Activated T-cell treated with anti-CD3 and anti-CD28 coated beads for 1 hour (primary cell): ENCODE data around the gene CLCA1.

ENCODE experiments used
- DNase-seq: peaks from one replicate; pipeline ENCODE4 v3.0.0-alpha.2; 2020; ENCODE audit warnings: low read depth

The CLCA1 gene

DNA sequence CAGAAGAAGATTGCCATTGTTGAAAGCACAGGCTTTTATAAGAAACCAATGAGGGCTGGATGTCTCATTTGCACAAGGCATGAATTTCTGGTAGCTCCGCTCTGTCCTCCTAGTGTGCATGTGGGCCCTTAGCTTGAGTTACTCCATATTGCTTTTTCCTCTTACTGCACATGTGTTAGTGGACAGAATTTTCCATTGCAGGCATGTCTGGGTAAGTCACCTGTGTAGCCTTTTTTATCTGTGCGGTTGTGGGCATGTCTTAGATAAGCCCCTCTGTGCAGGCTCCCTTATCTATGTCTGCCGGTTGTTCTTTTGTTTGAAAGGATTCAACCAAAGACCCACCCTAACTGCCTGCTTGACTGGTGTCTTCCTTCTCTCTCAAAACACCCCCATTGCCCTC lies 7.2 kb upstream of the CLCA1 start:
- no peak for DNase-seq

DNA sequence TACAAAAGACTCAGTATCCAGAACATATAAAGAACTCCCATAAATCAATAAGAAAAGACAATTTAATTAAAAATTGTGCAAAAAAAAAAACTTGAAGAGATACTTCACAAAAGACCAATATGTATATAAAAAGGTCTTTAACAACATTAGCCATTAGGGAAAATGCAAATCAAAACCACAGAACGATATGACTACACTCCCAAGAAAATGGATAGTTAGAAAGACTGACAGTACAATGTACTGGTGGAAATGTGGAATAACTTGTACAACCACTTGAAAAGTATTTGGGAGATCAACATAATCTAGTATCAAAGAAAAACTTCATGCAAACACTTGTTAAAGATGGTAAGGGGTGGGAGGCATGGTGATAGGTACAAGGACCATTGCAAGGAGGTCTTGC lies 3.9 kb upstream of the CLCA1 start:
- DNase-seq = no peak

DNA sequence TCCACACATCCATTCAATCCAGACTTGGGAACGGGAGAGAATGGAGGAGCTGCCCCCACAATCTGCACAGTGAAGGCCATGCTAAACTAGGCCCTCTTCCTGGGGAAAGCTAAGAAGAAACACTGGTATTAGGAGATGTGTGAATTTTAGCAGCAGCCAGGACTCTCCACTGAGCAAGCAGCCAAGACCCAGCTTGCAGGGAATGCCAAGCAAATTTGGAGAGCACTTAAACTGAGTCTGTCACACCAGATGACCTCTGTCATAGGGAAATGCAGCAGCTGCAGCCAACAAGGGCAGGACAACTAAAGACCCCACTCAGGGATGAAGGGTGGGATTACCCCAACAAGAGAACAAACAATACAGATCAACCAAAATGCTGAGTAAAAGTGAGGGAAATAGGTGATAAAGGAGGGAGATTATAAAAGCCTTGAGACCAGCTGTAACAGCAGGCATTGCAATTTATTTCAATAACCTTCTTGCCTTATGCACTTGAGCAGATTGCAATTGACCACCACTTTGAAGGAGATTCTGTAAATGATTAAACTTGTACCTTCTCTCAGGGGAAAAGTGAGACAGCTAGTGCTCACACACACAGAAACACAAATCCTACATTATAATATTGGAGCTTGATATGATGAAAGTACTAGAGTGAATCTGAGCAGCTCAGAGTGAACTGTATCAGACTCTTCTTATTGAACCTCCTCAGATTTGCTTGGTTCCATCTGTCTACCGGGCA lies 2.5 kb upstream of the CLCA1 start:
- DNase-seq = no peak

- no peak for DNase-seq
Measured at GRCh38 chr1:86466986-86467385, 1.7 kb upstream of the CLCA1 start.

GRCh38 chr1:86470859-86471258 lies 2.1 kb downstream of the CLCA1 start:
- DNase-seq = no peak

DNA sequence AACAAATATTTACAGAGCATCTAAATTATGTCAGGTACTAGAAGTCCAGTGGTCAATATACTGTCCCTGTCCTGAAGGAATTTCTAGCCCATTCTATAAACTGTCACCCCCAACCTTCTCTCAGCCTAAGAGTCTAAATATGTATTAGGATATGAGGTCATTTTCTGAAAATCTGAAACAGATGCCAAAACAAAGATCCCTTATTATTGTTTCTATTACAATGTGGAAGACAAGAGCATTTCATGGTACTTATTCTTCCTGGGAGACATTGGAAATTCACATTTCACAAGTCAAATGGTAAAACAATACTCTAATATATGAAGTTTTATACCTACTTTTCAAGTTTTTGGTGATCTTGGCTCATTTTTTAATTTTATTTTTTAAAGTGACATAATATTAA lies 2.6 kb downstream of the CLCA1 start:
- no peak for DNase-seq

DNA sequence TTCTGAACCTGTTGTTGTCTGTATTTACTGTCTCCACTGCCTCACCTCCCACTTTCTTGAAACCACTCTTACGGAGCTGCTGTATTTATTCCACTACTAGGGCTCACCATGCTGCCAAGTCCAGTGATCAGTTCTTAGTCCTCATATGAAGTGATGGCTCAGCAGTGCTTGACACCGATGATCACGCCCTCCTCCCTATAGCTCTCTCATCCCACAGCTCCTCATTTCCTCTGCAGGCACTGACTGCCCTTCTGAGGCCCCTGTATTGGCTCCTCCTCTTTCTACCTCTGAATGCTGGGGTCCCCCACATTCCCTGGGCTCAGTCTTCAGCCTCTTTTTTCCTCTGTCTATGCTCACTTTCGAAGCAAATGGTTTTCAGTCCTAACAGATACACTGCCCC lies 3.4 kb downstream of the CLCA1 start:
- no peak for DNase-seq

- DNase-seq = no peak
Measured at GRCh38 chr1:86472767-86473166, 4.0 kb downstream of the CLCA1 start.

DNA sequence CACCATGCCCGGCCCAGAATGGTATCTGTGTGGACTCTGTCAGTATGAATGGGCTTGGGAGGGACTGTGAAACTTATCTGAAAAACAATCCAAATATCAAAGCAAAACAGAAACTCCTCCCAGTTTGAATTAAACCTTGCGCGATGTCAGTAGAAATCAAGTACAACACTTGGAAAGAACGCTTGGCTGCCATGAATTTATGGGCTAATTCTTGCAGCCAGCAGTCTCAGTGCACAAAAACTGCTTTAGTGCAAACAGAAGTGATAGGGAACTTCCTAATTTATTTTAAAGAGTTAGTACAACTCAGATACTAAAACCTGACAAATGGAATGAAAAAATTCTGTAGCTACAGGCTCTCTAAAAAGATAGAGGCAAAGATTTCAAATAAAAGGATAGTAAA lies 8.5 kb downstream of the CLCA1 start:
- no peak for DNase-seq

DNA sequence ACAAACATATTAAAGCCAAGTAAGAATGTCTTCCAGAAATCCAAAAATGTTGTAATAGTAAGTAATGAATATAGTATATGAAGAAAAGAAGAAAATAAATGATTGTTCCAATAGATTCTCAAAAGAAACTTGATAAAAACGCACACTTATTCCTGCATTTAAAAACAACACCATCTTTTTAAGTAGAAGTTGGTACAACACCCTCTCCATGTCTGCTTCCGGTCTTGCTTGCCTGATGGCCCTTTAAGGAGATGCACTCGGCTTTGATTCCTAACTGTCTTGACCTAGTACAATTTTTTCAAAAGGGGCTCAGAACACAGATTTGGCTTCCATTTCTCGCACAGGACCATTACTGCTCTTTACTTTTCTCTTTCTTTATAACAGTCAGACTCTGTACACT lies 9.0 kb downstream of the CLCA1 start:
- DNase-seq = no peak

DNA sequence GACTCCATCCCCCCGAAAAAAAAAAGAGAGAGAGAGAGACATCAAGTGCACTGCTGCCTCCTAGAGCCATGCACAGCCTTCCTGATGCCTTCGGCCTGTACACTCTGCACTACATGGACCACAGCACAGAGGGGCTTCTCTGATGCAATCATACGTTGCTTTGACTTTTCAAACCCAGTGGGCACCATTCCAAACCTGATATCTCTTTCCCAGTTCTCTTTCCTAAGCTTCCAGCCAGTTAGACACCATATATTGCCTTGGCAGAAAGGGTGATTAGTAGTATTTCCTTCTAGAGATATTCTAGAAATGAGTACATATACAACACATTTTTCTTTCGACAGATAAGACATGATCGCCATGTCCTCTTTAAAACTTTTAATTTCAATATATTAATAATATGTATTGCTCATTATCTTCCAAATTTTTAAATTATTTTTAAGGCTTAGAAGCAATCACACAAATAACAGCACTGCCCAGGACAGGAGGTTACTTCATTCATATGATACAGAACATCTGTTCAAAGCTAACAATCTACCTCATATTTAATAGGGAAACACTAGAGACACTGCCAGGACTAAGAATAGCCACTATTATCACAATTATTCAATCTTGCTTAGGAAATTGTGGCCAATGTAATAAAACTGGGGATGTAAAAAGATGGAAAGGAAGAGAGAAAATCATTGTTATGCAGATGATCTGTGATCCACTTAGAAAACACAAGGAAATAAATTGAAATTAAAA lies 9.9 kb downstream of the CLCA1 start:
- DNase-seq = no peak

DNA sequence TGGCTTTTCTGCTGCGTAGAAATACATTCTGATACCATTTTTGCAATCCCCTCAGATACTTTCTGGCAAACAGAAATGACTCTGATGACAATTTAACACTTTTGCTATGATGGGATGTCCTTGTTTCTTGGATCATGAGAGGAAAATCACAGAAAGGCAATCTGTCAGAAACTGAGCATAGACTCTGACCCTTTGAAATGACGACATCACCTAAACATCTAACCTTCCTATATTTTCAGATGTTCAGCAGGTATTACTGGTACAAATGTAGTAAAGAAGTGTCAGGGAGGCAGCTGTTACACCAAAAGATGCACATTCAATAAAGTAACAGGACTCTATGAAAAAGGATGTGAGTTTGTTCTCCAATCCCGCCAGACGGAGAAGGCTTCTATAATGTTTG lies 13.2 kb downstream of the CLCA1 start:
- no peak for DNase-seq

DNA sequence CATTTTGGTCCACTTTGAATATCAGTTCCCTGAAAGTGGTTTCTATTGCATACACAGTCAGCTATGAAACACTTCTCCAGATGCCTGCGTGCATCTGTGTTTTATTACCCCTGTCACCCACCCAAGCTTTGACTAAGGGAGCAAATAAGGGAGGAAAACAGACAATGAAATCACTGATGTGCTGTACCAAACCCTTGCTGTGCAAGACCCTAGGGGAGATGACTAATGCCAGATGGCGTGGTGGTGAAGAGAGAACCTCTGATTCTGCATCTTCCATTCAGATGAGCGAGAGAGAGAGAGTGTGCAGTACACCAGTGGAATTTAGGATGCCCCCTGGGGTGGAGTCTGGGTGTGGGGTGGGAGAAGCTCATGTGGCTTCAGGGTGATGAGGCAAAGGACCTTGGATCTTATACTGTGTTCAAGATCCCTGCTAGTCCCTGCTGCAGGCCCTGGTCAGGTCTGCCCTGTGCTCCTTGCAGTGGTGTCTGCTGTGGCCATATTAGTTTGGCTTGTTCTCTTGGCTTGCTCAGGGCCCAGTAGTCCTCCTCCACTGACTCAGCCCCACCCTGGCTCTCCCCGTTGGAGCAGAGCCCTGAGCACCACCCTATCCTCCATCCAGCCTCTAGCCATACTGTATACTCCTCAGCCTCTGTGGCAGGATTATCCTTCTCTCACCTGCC lies 18.5 kb downstream of the CLCA1 start:
- no peak for DNase-seq

GRCh38 chr1:86487811-86488141 lies 19.0 kb downstream of the CLCA1 start:
- no peak for DNase-seq

DNA sequence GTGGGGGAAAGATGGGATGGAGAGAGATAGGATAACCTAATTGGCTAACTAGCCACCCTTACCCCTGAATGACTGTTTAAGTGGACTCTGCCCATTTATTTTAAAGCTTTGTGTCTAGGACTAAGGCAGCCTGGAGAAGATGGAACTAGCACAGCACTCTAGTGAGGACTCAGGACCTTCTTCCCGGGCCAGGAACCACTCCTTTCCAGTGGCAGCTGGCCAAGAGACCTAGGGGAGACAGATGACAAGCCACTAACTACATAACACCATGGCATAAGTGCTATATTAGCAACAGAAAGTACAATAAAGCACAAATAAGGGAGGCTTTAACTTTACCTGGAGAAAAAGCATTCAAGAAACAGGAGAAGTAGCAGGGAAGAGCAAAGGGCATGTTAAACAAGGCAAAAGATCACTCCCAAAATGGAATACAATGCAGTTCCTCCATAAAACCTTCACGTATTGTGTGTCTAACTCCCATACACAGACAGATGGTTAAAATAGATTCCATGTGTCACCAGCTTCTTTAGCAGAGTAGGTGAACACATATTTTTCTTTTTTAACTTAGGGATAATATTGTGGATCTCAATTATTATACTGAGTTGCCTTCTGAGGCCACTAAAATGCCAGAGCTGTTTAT lies 20.6 kb downstream of the CLCA1 start:
- DNase-seq = no peak

DNA sequence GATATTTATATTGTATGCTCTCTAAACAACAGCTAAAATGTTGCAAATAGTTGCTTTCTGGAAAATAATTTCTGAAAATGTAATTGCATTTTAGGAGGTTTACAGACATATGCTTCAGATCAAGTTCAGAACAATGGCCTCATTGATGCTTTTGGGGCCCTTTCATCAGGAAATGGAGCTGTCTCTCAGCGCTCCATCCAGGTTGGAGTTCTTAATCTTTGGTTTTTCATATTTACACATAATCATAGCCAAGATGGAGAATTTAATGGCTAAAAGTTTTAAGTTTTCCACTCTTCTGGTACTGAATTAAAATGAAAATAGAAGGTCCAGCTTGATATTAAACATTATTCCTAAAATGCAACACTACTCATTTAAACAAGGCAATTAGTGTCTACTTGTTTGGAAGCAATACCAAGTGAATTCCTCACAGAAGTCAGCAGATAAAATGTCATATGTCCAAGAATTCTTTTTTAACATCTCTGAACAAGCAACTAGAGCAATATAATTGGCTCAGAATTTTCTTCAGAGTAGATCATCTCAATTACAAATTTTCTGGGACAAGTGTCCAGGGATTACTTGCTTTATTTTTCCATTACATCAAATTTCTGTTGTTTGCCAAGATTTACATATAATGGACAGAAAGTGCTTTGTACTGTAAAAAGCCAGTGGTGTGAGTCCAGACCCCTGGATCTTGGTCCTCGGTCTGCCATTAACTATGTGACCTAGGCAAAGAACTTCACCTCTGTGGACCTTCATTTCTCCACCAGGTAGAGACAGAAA lies 22.6 kb downstream of the CLCA1 start:
- DNase-seq = no peak

GRCh38 chr1:86498281-86498680 lies 29.6 kb downstream of the CLCA1 start:
- no peak for DNase-seq

DNA sequence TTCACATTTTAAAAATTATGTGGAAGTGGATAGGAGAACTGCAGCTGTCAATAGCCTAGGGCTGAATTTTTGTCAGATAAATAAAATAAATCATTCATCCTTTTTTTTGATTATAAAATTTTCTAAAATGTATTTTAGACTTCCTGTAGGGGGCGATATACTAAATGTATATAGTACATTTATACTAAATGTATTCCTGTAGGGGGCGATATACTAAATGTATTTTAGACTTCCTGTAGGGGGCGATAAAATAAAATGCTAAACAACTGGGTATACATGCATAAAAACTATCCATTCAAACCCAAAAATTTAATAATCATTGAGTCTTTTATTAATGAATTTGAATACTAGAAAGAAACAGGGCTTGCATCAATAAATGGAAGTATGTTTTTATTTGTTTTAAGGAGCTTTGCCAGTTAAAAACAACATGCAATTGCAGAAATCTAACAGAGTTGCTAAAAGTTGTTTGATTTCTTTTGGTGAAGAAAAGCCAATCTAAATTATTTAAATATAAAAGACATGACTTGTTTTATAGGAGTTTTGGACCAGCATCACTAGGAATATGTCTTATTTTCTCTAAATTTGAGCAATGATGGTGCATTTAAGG lies 31.4 kb downstream of the CLCA1 start:
- DNase-seq = no peak

DNA sequence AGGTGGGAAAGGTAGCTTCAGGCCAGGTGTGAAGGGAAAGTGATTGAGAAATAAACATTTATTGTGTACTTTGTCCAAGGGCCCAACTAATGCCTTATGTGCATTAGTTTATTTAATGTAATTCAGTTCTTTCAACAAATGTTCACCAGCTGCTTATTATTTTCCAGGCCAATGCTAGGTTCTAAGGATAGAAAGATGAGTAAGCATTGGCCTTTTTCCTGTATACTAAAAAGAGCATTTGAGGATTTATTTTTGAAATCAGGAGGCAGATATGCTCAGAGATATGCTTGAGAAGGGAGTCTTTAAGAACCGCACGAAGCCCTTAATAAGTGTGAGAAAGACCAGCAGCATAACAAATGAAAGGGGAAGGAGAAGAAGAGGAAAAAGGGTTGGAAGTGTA lies 32.0 kb downstream of the CLCA1 start:
- DNase-seq = no peak

- DNase-seq = peak; percentile 12
Measured at GRCh38 chr1:86502125-86502646, 33.5 kb downstream of the CLCA1 start.

- DNase-seq = no peak
Measured at GRCh38 chr1:86502721-86503405, 34.1 kb downstream of the CLCA1 start.
